H1 (cell line): ENCODE data around the gene TTC3. TPM values are rescaled to one million over a fixed set of nuclear protein-coding genes. Genes with fewer than 3 reads are reported as not detected.

Experiments used
- CTCF ChIA-PET: fragments of 300-600 bp; sonication (Branson Sonifier 250); formaldehyde crosslinking; loops from one replicate; lab custom pipeline; 2021; ENCODE audit not compliant: partially characterized antibody; lab: Charles Lee
- POLR2A ChIA-PET: fragments of 300-600 bp; sonication (Branson Sonifier 250); formaldehyde crosslinking; loops from one replicate; lab custom pipeline; 2021; ENCODE audit warnings: inconsistent platforms; ENCODE audit not compliant: partially characterized antibody; lab: Charles Lee
- DNase-seq, 2 experiments: peaks; one replicate each; pipeline versions ENCODE4 v3.0.0 to v3.0.0-alpha.2; 2010 to 2022; ENCODE audit warnings: low spot score in 2 of 2, low read depth in 1 of 2, mixed read lengths in 1 of 2
- FAIRE-seq: peaks from 2 replicates; lab custom pipeline; 2011; peaks lifted over from hg19 to GRCh38; lab: Jason Lieb, UNC
- H2AFZ ChIP-seq: 2 replicates; pipeline ENCODE4 v1.8.1; 2012; ENCODE audit warnings: low read length, inconsistent platforms
- H2AK5ac ChIP-seq: 2 replicates; pipeline ENCODE4 v1.6.1; 2013; ENCODE audit warnings: low read depth, low read length
- H2BK120ac ChIP-seq: replicated peaks from 2 replicates; pipeline ENCODE3; 2013; ENCODE audit warnings: low read depth, low read length, inconsistent platforms
- H2BK12ac ChIP-seq: 2 replicates; pipeline ENCODE4 v1.6.1; 2013; ENCODE audit warnings: low read depth, low read length
- H2BK15ac ChIP-seq: 2 replicates; pipeline ENCODE4 v1.6.1; 2013; ENCODE audit warnings: low read length
- H2BK20ac ChIP-seq: 2 replicates; pipeline ENCODE4 v1.6.1; 2013; ENCODE audit warnings: low read length
- H2BK5ac ChIP-seq: 2 replicates; pipeline ENCODE4 v1.6.1; 2013; ENCODE audit warnings: low read depth, low read length
- H3K14ac ChIP-seq: 2 replicates; pipeline ENCODE4 v1.6.1; 2013; ENCODE audit warnings: inconsistent platforms; ENCODE audit not compliant: insufficient read length
- H3K18ac ChIP-seq: 2 replicates; pipeline ENCODE4 v1.6.1; 2013; ENCODE audit warnings: low read length; ENCODE audit errors: extremely low read depth
- H3K23ac ChIP-seq: 2 replicates; pipeline ENCODE4 v1.6.1; 2013; ENCODE audit warnings: inconsistent platforms; ENCODE audit not compliant: insufficient read length
- H3K23me2 ChIP-seq: 2 replicates; pipeline ENCODE4 v1.6.1; 2013; ENCODE audit warnings: low read depth, low read length
- H3K27ac ChIP-seq: 2 replicates; pipeline ENCODE4 v1.6.1; 2011; ENCODE audit warnings: low read depth, low read length, inconsistent platforms
- H3K27me3 ChIP-seq, 4 experiments: replicated peaks in 1 of 4; 1 replicate in 1 of 4; 2 replicates in 3 of 4; pipeline versions ENCODE4 v1.6.1 to v1.8.1; 2011 to 2013; ENCODE audit warnings: low read length in 3 of 4, mild to moderate bottlenecking in 3 of 4, inconsistent platforms in 2 of 4, mixed read lengths in 2 of 4, moderate library complexity in 1 of 4; ENCODE audit not compliant: control insufficient read depth in 3 of 4, insufficient read depth in 3 of 4; ENCODE audit errors: extremely low read depth in 1 of 4
- H3K36me3 ChIP-seq, 4 experiments: 2 replicates each; pipeline versions ENCODE4 v1.6.1 to v1.8.1; 2011 to 2013; ENCODE audit warnings: mild to moderate bottlenecking in 4 of 4, low read length in 3 of 4, moderate library complexity in 2 of 4, control low read depth in 1 of 4, inconsistent platforms in 1 of 4; ENCODE audit not compliant: insufficient read depth in 4 of 4, control insufficient read depth in 2 of 4
- H3K4ac ChIP-seq: replicated peaks from 2 replicates; pipeline ENCODE3; 2013; ENCODE audit warnings: low read length, low read depth, mixed read lengths, inconsistent platforms; ENCODE audit not compliant: insufficient read length
- H3K4me1 ChIP-seq, 4 experiments: replicated peaks in 1 of 4; 1 replicate in 1 of 4; 2 replicates in 3 of 4; pipeline versions ENCODE4 v1.6.1 to v1.8.1; 2011 to 2013; ENCODE audit warnings: low read length in 3 of 4, inconsistent platforms in 2 of 4, mixed read lengths in 1 of 4; ENCODE audit not compliant: insufficient read depth in 4 of 4, control insufficient read depth in 3 of 4
- H3K4me2 ChIP-seq, 2 experiments: 2 replicates each; pipeline versions ENCODE4 v1.6.1 to v1.8.1; 2011 to 2013; ENCODE audit warnings: low read depth in 2 of 2, low read length in 2 of 2, control low read depth in 1 of 2, inconsistent platforms in 1 of 2, mild to moderate bottlenecking in 1 of 2; ENCODE audit not compliant: insufficient read depth in 1 of 2
- H3K4me3 ChIP-seq, 4 experiments: fragments of 200-600, 300-600 bp in 1 of 4; sonication (generic), shearing (Covaris generic), sonication (Bioruptor Twin) in 1 of 4; 2 replicates each; pipeline versions ENCODE4 v1.5.1 to v1.8.1; 2011 to 2016; ENCODE audit warnings: low read length in 4 of 4, low read depth in 3 of 4, control low read depth in 2 of 4, inconsistent platforms in 2 of 4, mild to moderate bottlenecking in 2 of 4, mixed read lengths in 1 of 4, moderate library complexity in 1 of 4; ENCODE audit not compliant: insufficient read depth in 2 of 4; ENCODE audit errors: extremely low read depth in 1 of 4
- H3K56ac ChIP-seq: replicated peaks from 2 replicates; pipeline ENCODE3; 2013; ENCODE audit warnings: low read depth, mild to moderate bottlenecking, mixed read lengths, low read length, inconsistent platforms; ENCODE audit not compliant: insufficient read length
- H3K79me1 ChIP-seq: 2 replicates; pipeline ENCODE4 v1.6.1; 2013; ENCODE audit warnings: low read depth, low read length, control low read depth
- H3K79me2 ChIP-seq, 2 experiments: 2 replicates each; pipeline versions ENCODE4 v1.6.1 to v1.8.1; 2012 to 2013; ENCODE audit warnings: low read length in 2 of 2, mild to moderate bottlenecking in 2 of 2, inconsistent platforms in 1 of 2; ENCODE audit not compliant: insufficient read depth in 2 of 2, control insufficient read depth in 1 of 2
- H3K9ac ChIP-seq, 4 experiments: replicated peaks in 1 of 4; 1 replicate in 1 of 4; 2 replicates in 3 of 4; pipeline versions ENCODE4 v1.6.1 to v1.8.1; 2011 to 2013; ENCODE audit warnings: low read depth in 3 of 4, low read length in 3 of 4, control low read depth in 2 of 4, mild to moderate bottlenecking in 2 of 4, moderate library complexity in 2 of 4, inconsistent platforms in 1 of 4; ENCODE audit errors: extremely low read depth in 1 of 4
- H3K9me3 ChIP-seq, 2 experiments: 2 replicates each; pipeline versions ENCODE4 v1.6.1 to v1.8.1; 2012 to 2013; ENCODE audit warnings: mild to moderate bottlenecking in 2 of 2, moderate library complexity in 2 of 2, control low read depth in 1 of 2, inconsistent platforms in 1 of 2, low read depth in 1 of 2, low read length in 1 of 2, mixed read lengths in 1 of 2; ENCODE audit not compliant: insufficient read depth in 2 of 2
- H4K20me1 ChIP-seq, 2 experiments: replicated peaks in 1 of 2; 2 replicates each; pipeline versions ENCODE3 to v1.8.1; 2011 to 2013; ENCODE audit warnings: inconsistent platforms in 2 of 2, low read length in 2 of 2, mild to moderate bottlenecking in 1 of 2; ENCODE audit not compliant: insufficient read depth in 2 of 2, control insufficient read depth in 1 of 2
- H4K5ac ChIP-seq: 2 replicates; pipeline ENCODE4 v1.6.1; 2013; ENCODE audit warnings: low read length, low read depth, mixed read lengths, inconsistent platforms; ENCODE audit not compliant: insufficient read length
- H4K8ac ChIP-seq: 2 replicates; pipeline ENCODE4 v1.8.0; 2013; ENCODE audit warnings: mild to moderate bottlenecking, moderate library complexity, low read length, inconsistent platforms; ENCODE audit not compliant: insufficient read depth; ENCODE audit errors: extremely low read depth
- H4K91ac ChIP-seq: replicated peaks from 2 replicates; pipeline ENCODE3; 2013; ENCODE audit warnings: low read length, mixed read lengths, inconsistent platforms; ENCODE audit not compliant: insufficient read length
- ATF2 ChIP-seq: IDR thresholded peaks from 2 replicates; pipeline ENCODE4 v1.6.1; 2012; ENCODE audit warnings: low read length, inconsistent platforms
- CHD2 ChIP-seq: IDR thresholded peaks from 2 replicates; pipeline ENCODE4 v1.6.1; 2012; ENCODE audit warnings: low read length, improper control_type of control experiment
- RBBP5 ChIP-seq: IDR thresholded peaks from 2 replicates; pipeline ENCODE4 v1.7.1; 2012; ENCODE audit warnings: low read depth, mild to moderate bottlenecking, inconsistent platforms, low read length, moderate library complexity, borderline replicate concordance
- SRF ChIP-seq: IDR thresholded peaks from 2 replicates; pipeline ENCODE4 v1.6.1; 2011; ENCODE audit warnings: mild to moderate bottlenecking, low read depth, low read length, moderate library complexity
- WGBS, 2 experiments: shearing (Covaris generic) in 1 of 2; methylation state at CpG; one replicate each; pipeline versions ENCODE4 v1.1.6 to v1.1.7; 2013 to 2015; ENCODE audit warnings: low lambda C conversion rate in 2 of 2, mixed read lengths in 2 of 2, inconsistent platforms in 1 of 2, low coverage in 1 of 2, missing lambda C conversion rate in 1 of 2; ENCODE audit not compliant: insufficient replicate concordance in 2 of 2, insufficient coverage in 1 of 2, insufficient read length in 1 of 2; ENCODE audit errors: extremely low coverage in 1 of 2, missing lambda C conversion rate in 1 of 2; 5-methylcytosine and 5-hydroxymethylcytosine counted together
- polyA plus RNA-seq, 7 experiments: library from polyadenylated mRNA; depleted of rRNA in 3 of 7; stranded (reverse) in 5 of 7; unstranded in 2 of 7; fragments of >200 nt in 5 of 7; fragments of 200-250 nt in 2 of 7; gene quantifications; 1 replicate in 5 of 7; 2 replicates in 1 of 7; 4 replicates in 1 of 7; pipeline versions ENCODE4 v1.2.1 to v1.2.3, GENCODE V29; 2011 to 2013; ENCODE audit warnings: missing spikeins in 2 of 7, mixed read lengths in 2 of 7
- total RNA-seq: library from RNA; stranded (reverse); fragmentation: NEBNext Ultra II Directional; extraction: Animal tissue kit (Norgen Biotek cat#: 25700); gene quantifications from 2 replicates; pipeline ENCODE4 v1.2.1, GENCODE V29; 2021

The TTC3 gene
- total and polyA plus RNA-seq, 2 of the 8 experiments (the other 6 are each of a cell fraction or from before 2014, with no cell fraction given): 11.0 to 36.2 TPM

DNA sequence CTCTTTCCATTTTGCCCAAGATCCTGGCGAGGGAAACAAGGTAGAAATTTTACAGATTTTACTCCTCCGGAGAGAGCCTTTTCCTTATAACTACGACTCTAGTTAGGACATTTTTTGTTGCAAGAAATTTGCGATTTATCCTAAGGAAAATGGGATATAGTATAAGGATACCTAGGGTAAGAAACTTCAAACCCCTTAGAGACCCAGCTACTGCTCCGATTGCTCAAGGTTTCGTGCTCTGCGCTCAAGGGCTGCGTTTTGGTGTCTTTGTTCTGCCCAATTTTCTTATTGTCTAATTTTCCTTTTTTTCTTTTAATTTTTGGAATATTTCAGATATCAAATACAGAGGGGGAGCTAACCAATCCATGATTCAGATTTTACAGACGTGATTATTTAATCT, 1.5 kb downstream of the TTC3 start:
- H3K23me2 ChIP-seq: peaks cover 12% of the 10 kb centered on the region
- H2BK120ac ChIP-seq: no peak overlapping the region
- H3K56ac ChIP-seq: no peak overlapping the region
- DNase-seq (no peak), FAIRE-seq (no peak)
- H3K4me1 ChIP-seq: peaks cover 3 to 11% (median 8%) of the 10 kb centered on the region in 4 experiments
- no peak overlapping the region for H2BK5ac ChIP-seq
- no peak overlapping the region for H4K8ac ChIP-seq
- peaks cover 3 to 7% of the 10 kb centered on the region in 2 experiments for H4K20me1 ChIP-seq
- no peak overlapping the region for H3K4ac ChIP-seq
- no peak overlapping the region for H3K23ac ChIP-seq
- no peak overlapping the region for H3K9ac ChIP-seq
- no peaks in the 10 kb centered on the region; a peak in 1 of 4 replicates for H3K9me3 ChIP-seq
- no peak overlapping the region for H4K5ac ChIP-seq
- H3K79me2 ChIP-seq: peaks cover 0 to 39% of the 10 kb centered on the region in 2 experiments; a peak in 2 of 4 replicates
- TF ChIP-seq SRF: no peak
- no peak for TF ChIP-seq ATF2
- TF ChIP-seq CHD2: no peak
- no peak for TF ChIP-seq RBBP5
- no peak overlapping the region for H2AFZ ChIP-seq
- no peak overlapping the region for H3K18ac ChIP-seq
- H2BK12ac ChIP-seq: no peak overlapping the region
- CTCF ChIA-PET: no interaction called here
- 27% methylated on average over 9 of the region's 9 CpGs; no CpG with 5 or more reads in 1 of the 2 experiments for WGBS, 2 experiments
- no peak overlapping the region for H2BK20ac ChIP-seq
- H3K27ac ChIP-seq: no peak overlapping the region
- H3K4me2 ChIP-seq: peak overlapping the region; percentile 79 to 99
- no peak overlapping the region for H3K14ac ChIP-seq
- POLR2A ChIA-PET: interaction anchor here (0.7 to 1.4 kb wide), 2 partner anchors 84 to 153 kb away, joined by 3 to 5 read pairs; no protein-coding TSS in a partner anchor
- H4K91ac ChIP-seq: no peak overlapping the region
- H3K36me3 ChIP-seq: no peaks in the 10 kb centered on the region; a peak in 1 of 8 replicates
- H2BK15ac ChIP-seq: no peak overlapping the region
- H3K4me3 ChIP-seq: peak overlapping the region; percentile 35 to 70 (median 60); a peak in 7 of 8 replicates
- peaks cover 5% of the 10 kb centered on the region; the same call in 1 of the 2 replicates for H3K79me1 ChIP-seq
- no peak overlapping the region for H2AK5ac ChIP-seq
- peaks cover 3 to 22% (median 17%) of the 10 kb centered on the region in 4 experiments; a peak in 6 of 7 replicates for H3K27me3 ChIP-seq
